GM13976 (cell line): ENCODE data around the gene FRS2.

Source experiments
- DNase-seq: peaks from one replicate; pipeline ENCODE4 v3.0.0; 2012; ENCODE audit warnings: low spot score
- CTCF ChIP-seq: IDR thresholded peaks from 2 replicates; pipeline ENCODE4 v1.5.1; 2012; ENCODE audit warnings: borderline replicate concordance, mild to moderate bottlenecking; ENCODE audit not compliant: insufficient read depth; ENCODE audit errors: extremely low read depth, missing control alignments, control extremely low read depth
- in situ Hi-C: fragments of 300-500 bp; cut with MboI; formaldehyde crosslinking; loops from one replicate; pipeline ENCODE4 v1.12.0; 2022; ENCODE audit warnings: low sequenced_read_pairs, mixed read lengths, inconsistent platforms; ENCODE audit not compliant: unreplicated experiment

The FRS2 gene

GRCh38 chr12:69545081-69545480 is 74.9 kb downstream of the FRS2 start:
- in situ Hi-C loops = no loop called here
- no peak for DNase-seq
- TF ChIP-seq CTCF = no peak

- in situ Hi-C loops = no loop called here
- DNase-seq = no peak
- TF ChIP-seq CTCF = no peak
Observed at GRCh38 chr12:69546693-69547438, 76.7 kb downstream of the FRS2 start.

GRCh38 chr12:69548687-69549086 is 78.5 kb downstream of the FRS2 start:
- in situ Hi-C loops = no loop called here
- DNase-seq = no peak
- no peak for TF ChIP-seq CTCF

- TF ChIP-seq CTCF = no peak
- no peak for DNase-seq
- in situ Hi-C loops = loop anchor here (25.0 kb wide), 1 partner anchor 163 kb away; no protein-coding TSS in a partner anchor
Observed at GRCh38 chr12:69550569-69551350, 80.6 kb downstream of the FRS2 start.

GRCh38 chr12:69553628-69554248 is 83.5 kb downstream of the FRS2 start:
- in situ Hi-C loops = loop anchor here (25.0 kb wide), 1 partner anchor 166 kb away; no protein-coding TSS in a partner anchor
- no peak for DNase-seq
- TF ChIP-seq CTCF = no peak

GRCh38 chr12:69555461-69555860 is 85.3 kb downstream of the FRS2 start:
- DNase-seq = no peak
- in situ Hi-C loops = loop anchor here (25.0 kb wide), 1 partner anchor 168 kb away; no protein-coding TSS in a partner anchor
- TF ChIP-seq CTCF = no peak
